Activated naive CD4-positive, alpha-beta T cell treated with anti-CD3 and anti-CD28 coated beads for 36 hours (primary cell): Measurements from ENCODE around the gene SLC7A8. TPM values are rescaled to one million over a fixed set of nuclear protein-coding genes. Genes with fewer than 3 reads are reported as not detected.
"Not testable (repeated sequence)": the region's sequence is repeated elsewhere in the genome, so short reads cannot be mapped to it uniquely, and the experiment has no call there.

ENCODE experiments used
- CTCF ChIA-PET: fragments of 350-600 bp; sonication (Branson Sonifier 250); formaldehyde crosslinking; loops from one replicate; lab custom pipeline; 2021; ENCODE audit warnings: antibody characterized with exemption; lab: Charles Lee
- DNase-seq: peaks from one replicate; pipeline ENCODE4 v3.0.0-alpha.2; 2020
- H3K27ac Mint-ChIP-seq: one replicate; pipeline ENCODE4 v1.8.0; 2021; ENCODE audit warnings: mild to moderate bottlenecking, mixed read lengths
- H3K27me3 Mint-ChIP-seq: one replicate; pipeline ENCODE4 v1.8.0; 2021; ENCODE audit warnings: low read depth, mixed read lengths
- H3K36me3 Mint-ChIP-seq: one replicate; pipeline ENCODE4 v1.8.0; 2021; ENCODE audit warnings: low read depth, mixed read lengths
- H3K4me1 Mint-ChIP-seq: one replicate; pipeline ENCODE4 v1.8.0; 2021; ENCODE audit warnings: low read depth, mixed read lengths
- H3K4me3 Mint-ChIP-seq: one replicate; pipeline ENCODE4 v1.8.0; 2021; ENCODE audit warnings: mild to moderate bottlenecking, moderate library complexity, mixed read lengths
- H3K9me3 Mint-ChIP-seq: one replicate; pipeline ENCODE4 v1.8.0; 2021; ENCODE audit warnings: mixed read lengths
- intact Hi-C: fragments of 100-400 bp; cut with micrococcal nuclease; formaldehyde crosslinking; loops from one replicate; pipeline ENCODE4 v1.15.1; 2023
- total RNA-seq, 2 experiments: library from RNA; stranded (reverse); gene quantifications; one replicate each; pipeline ENCODE4 v1.2.3, GENCODE V29; 2021

The SLC7A8 gene
- total RNA-seq, 2 experiments from 2014 or later = 0.79 to 1.1 TPM

GRCh38 chr14:23206422-23207145 is 23.1 kb upstream of the SLC7A8 start:
- Mint-ChIP-seq H3K4me3 (no peak overlapping the region), H3K9me3 (no peaks in the 10 kb centered on the region)

GRCh38 chr14:23202001-23202400 is 18.5 kb upstream of the SLC7A8 start:
- intact Hi-C loops = no loop called here
- CTCF ChIA-PET = interaction anchor here (0.7 to 1.3 kb wide), 2 partner anchors 25 to 216 kb away, joined by 3 read pairs; no protein-coding TSS in a partner anchor
- Mint-ChIP-seq H3K27ac (no peak overlapping the region), H3K27me3 (no peaks in the 10 kb centered on the region), H3K4me1 (no peaks in the 10 kb centered on the region), H3K4me3 (no peak overlapping the region), H3K9me3 (no peaks in the 10 kb centered on the region), H3K36me3 (no peaks in the 10 kb centered on the region)
- no peak for DNase-seq

More at GRCh38 chr14:23206422-23207145, 23.1 kb upstream of the SLC7A8 start:
- Mint-ChIP-seq H3K4me1 (no peaks in the 10 kb centered on the region), H3K27ac (no peak overlapping the region), H3K36me3 (no peaks in the 10 kb centered on the region), H3K27me3 (peaks cover 1% of the 10 kb centered on the region)
- CTCF ChIA-PET = interaction anchor here (0.7 to 2.1 kb wide), 4 partner anchors 85 to 174 kb away, joined by 3 to 7 read pairs (median 4); no protein-coding TSS in a partner anchor
- intact Hi-C loops = no loop called here
- DNase-seq = no peak

GRCh38 chr14:23199141-23199540 is 15.7 kb upstream of the SLC7A8 start:
- H3K36me3 Mint-ChIP-seq, H3K27ac Mint-ChIP-seq, H3K4me1 Mint-ChIP-seq, H3K4me3 Mint-ChIP-seq, H3K27me3 Mint-ChIP-seq, DNase-seq, intact Hi-C loops, H3K9me3 Mint-ChIP-seq: not testable (repeated sequence)
- CTCF ChIA-PET = interaction anchor here (0.6 to 2.3 kb wide), 4 partner anchors 14 to 79 kb away, joined by 3 to 8 read pairs (median 3); no protein-coding TSS in a partner anchor

- H3K27me3 Mint-ChIP-seq, H3K36me3 Mint-ChIP-seq, H3K27ac Mint-ChIP-seq, H3K4me3 Mint-ChIP-seq, DNase-seq, intact Hi-C loops, H3K4me1 Mint-ChIP-seq, H3K9me3 Mint-ChIP-seq: not testable (repeated sequence)
- CTCF ChIA-PET = interaction anchor here (1.0 kb wide), 1 partner anchor 76 kb away, joined by 3 read pairs; no protein-coding TSS in a partner anchor
These were observed 13.0 kb upstream of the SLC7A8 start for GRCh38 chr14:23196487-23196886.

GRCh38 chr14:23195552-23196101 is 12.2 kb upstream of the SLC7A8 start:
- Mint-ChIP-seq H3K4me3 (no peak overlapping the region), H3K9me3 (no peaks in the 10 kb centered on the region), H3K27me3 (no peaks in the 10 kb centered on the region), H3K36me3 (no peaks in the 10 kb centered on the region), H3K27ac (no peak overlapping the region), H3K4me1 (no peaks in the 10 kb centered on the region)
- no peak for DNase-seq
- CTCF ChIA-PET = interaction anchor here (1.0 kb wide), 1 partner anchor 75 kb away, joined by 3 read pairs; no protein-coding TSS in a partner anchor
- intact Hi-C loops = no loop called here

- Mint-ChIP-seq H3K4me3 (no peak overlapping the region), H3K4me1 (no peaks in the 10 kb centered on the region), H3K36me3 (no peaks in the 10 kb centered on the region), H3K27ac (no peak overlapping the region), H3K9me3 (no peaks in the 10 kb centered on the region), H3K27me3 (no peaks in the 10 kb centered on the region)
- CTCF ChIA-PET = interaction anchor here (0.8 kb wide), 1 partner anchor 9 kb away, joined by 3 read pairs; no protein-coding TSS in a partner anchor
- intact Hi-C loops = no loop called here
- DNase-seq = no peak
These were observed 10.0 kb upstream of the SLC7A8 start for GRCh38 chr14:23193432-23193831.

- Mint-ChIP-seq H3K36me3 (no peaks in the 10 kb centered on the region), H3K27me3 (no peaks in the 10 kb centered on the region), H3K4me3 (no peak overlapping the region), H3K9me3 (no peaks in the 10 kb centered on the region), H3K27ac (no peak overlapping the region), H3K4me1 (no peaks in the 10 kb centered on the region)
- CTCF ChIA-PET = interaction anchor here (0.9 to 10.4 kb wide), 16 partner anchors 11 to 195 kb away, joined by 3 to 298 read pairs (median 6); partner anchors contain the start of genes ACIN1, C14orf119, CDH24 and CEBPE
- no peak for DNase-seq
- intact Hi-C loops = loop anchor here (1.0 to 2.0 kb wide), 3 partner anchors 68 to 201 kb away; no protein-coding TSS in a partner anchor
These were observed 4.5 kb upstream of the SLC7A8 start for GRCh38 chr14:23187925-23188324.

GRCh38 chr14:23186913-23187654 is 3.6 kb upstream of the SLC7A8 start:
- intact Hi-C loops = loop anchor here (1.0 to 2.0 kb wide), 3 partner anchors 67 to 200 kb away; no protein-coding TSS in a partner anchor
- Mint-ChIP-seq H3K27ac (no peak overlapping the region), H3K36me3 (no peaks in the 10 kb centered on the region), H3K9me3 (no peaks in the 10 kb centered on the region), H3K4me3 (no peak overlapping the region), H3K4me1 (no peaks in the 10 kb centered on the region), H3K27me3 (no peaks in the 10 kb centered on the region)
- CTCF ChIA-PET = interaction anchor here (0.9 to 10.4 kb wide), 25 partner anchors 10 to 196 kb away, joined by 3 to 298 read pairs (median 5); partner anchors contain the start of genes ACIN1, C14orf119, CDH24 and CEBPE
- DNase-seq = peak; percentile 55

- DNase-seq = no peak
- Mint-ChIP-seq H3K4me1 (no peaks in the 10 kb centered on the region), H3K27ac (no peak overlapping the region), H3K27me3 (peaks cover 7% of the 10 kb centered on the region), H3K9me3 (no peaks in the 10 kb centered on the region), H3K36me3 (no peaks in the 10 kb centered on the region), H3K4me3 (no peak overlapping the region)
- CTCF ChIA-PET = interaction anchor here (0.7 to 10.4 kb wide), 9 partner anchors 12 to 210 kb away, joined by 3 to 298 read pairs (median 5); partner anchors contain the start of genes CDH24 and CEBPE
- intact Hi-C loops = no loop called here
These were observed 1.6 kb upstream of the SLC7A8 start for GRCh38 chr14:23185063-23185462.

- Mint-ChIP-seq H3K4me1 (peaks cover 4% of the 10 kb centered on the region), H3K27me3 (peaks cover 11% of the 10 kb centered on the region), H3K27ac (no peak overlapping the region), H3K4me3 (no peak overlapping the region), H3K36me3 (no peaks in the 10 kb centered on the region), H3K9me3 (no peaks in the 10 kb centered on the region)
- DNase-seq = no peak
- intact Hi-C loops = no loop called here
- CTCF ChIA-PET = interaction anchor here (0.5 to 10.4 kb wide), 5 partner anchors 62 to 207 kb away, joined by 3 to 298 read pairs (median 4); partner anchors contain the start of gene CEBPE
These were observed 346 bp downstream of the SLC7A8 start for GRCh38 chr14:23183158-23183470.

- Mint-ChIP-seq H3K4me1 (peaks cover 4% of the 10 kb centered on the region), H3K27me3 (peaks cover 11% of the 10 kb centered on the region)
These were observed 895 bp downstream of the SLC7A8 start for GRCh38 chr14:23182372-23183157.

More at GRCh38 chr14:23182372-23183157, 895 bp downstream of the SLC7A8 start:
- no peak overlapping the region for H3K4me3 Mint-ChIP-seq
- no peak overlapping the region for H3K27ac Mint-ChIP-seq
- H3K36me3 Mint-ChIP-seq = no peaks in the 10 kb centered on the region
- intact Hi-C loops = no loop called here
- peak; percentile 56 for DNase-seq
- no peaks in the 10 kb centered on the region for H3K9me3 Mint-ChIP-seq
- CTCF ChIA-PET = interaction anchor here (0.6 to 10.4 kb wide), 4 partner anchors 27 to 198 kb away, joined by 3 to 298 read pairs (median 4); partner anchors contain the start of gene CEBPE
